GM19351 (cell line): ENCODE data around the gene GPR151.
A peak's percentile ranks its signal among the peaks of the same experiment; 100 is the strongest.
"Not testable (repeated sequence)": the region's sequence is repeated elsewhere in the genome, so short reads cannot be mapped to it uniquely, and the experiment has no call there.

Experiments
- ATAC-seq: cut with Tn5 transposase; IDR thresholded peaks from one replicate; pipeline ENCODE4 v1.9.1; 2021; ENCODE audit warnings: mild to moderate bottlenecking, moderate library complexity; ENCODE audit not compliant: unreplicated experiment

GPR151 gene

GRCh38 chr5:146516151-146516475 lies at the start of gene GPR151:
TSS of gene GPR151 (minus strand) at chr5:146516190. CDS start at chr5:146516113, 77 bp downstream.
- ATAC-seq: peak; percentile 44

- no peak for ATAC-seq
These were observed 48.2 kb upstream of the GPR151 start for GRCh38 chr5:146564007-146564762.

DNA sequence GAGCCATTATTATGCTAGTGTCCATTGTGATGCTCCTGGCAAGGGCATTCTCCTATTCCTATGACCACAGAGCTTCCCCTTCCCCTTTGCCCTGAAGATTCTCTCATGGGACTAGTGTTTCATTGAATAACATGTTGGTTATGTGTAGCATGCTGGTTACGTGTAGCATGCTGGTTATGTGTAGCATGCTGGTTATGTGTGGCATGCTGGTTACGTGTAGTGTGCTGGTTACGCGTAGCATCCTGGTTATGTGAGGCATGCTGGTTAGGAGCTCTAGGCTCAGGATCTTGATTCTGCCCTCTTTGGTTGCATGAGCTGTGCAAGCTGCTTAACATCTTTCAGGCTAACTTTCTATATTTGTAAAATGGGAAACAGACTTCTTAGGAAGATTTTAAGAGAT lies 46.5 kb upstream of the GPR151 start:
- ATAC-seq: no peak

DNA sequence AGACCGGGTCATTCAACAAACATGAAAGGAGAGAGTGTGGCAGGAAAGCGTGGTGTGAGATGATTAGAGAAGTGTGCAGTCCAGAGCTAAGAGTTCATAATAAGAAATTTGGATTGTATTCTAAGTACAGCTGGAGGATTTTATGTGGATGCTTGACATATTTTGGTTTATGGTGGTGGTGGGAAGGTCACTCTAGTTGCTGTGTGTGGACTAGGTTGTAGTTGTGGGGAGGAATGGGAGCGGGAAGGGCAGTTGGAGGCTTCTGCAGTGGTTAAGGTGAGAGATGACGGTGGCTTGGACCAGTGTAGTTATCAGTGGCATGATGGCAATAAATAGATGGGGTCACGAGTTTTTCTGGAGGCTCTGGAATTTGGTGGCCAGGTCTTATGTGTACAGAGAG lies 45.7 kb upstream of the GPR151 start:
- no peak for ATAC-seq

DNA sequence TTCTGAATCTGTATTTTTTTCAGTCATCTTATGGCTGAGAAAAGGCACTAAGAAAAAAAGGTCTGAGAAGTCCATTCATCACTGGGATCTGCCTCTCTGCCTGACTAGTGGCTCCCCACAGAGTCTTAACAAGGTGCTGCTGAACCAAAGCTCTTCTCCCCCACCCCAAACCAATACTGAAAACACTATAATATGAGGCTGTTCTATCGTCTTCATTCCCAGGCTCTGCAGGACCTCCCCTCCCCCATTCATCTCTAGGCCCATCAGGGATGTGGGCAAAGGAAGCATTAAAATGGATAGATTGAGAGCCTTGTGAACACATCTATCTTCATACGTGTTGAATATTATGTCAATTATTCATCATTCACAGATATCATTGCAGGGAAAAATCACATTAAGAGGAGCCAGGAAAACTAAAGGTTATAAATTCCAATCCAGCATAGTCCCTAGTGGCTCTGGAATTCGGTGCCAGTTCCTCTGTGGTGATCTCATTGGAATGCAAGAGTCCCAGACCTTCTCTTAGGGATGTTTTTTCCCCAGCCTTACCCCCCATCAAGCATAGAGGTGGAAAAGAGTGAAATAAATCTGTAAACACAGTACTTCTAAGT lies 44.3 kb upstream of the GPR151 start:
- no peak for ATAC-seq

GRCh38 chr5:146556884-146557283 lies 40.9 kb upstream of the GPR151 start:
- not testable (repeated sequence) for ATAC-seq

GRCh38 chr5:146553446-146553845 lies 37.5 kb upstream of the GPR151 start:
- no peak for ATAC-seq

GRCh38 chr5:146549615-146550014 lies 33.6 kb upstream of the GPR151 start:
- no peak for ATAC-seq

DNA sequence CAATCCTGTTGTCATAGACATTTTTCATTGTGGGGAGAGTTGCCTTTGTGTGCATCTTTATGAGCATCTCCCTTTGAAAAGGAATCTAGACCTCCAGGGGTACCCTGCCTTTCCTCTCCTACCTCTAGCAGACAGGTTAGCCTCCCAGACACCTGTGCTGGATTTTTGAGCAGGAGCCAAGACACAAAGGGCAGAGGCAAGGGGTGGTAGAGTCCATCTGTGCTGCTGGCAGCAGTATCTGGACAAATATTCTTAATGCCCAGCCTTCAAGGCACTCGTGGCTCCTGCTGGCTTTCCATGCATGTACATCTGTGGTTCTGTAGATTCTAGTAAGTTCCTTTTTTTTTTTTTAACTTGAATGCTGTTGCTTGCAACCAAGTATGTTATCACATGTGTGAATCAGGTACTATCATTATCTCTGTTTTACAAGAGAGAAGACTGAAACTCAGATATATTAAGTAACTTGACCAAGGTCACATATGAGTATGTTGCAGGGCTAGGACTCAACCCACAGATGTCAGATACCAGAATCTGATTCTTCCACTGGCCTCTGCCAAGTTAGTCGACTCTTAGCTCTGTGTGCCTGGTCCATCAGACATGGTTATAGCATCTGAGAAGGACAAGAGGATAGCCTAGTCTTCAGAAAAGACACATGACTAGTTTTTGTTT lies 32.9 kb upstream of the GPR151 start:
- peak; percentile 69 for ATAC-seq

DNA sequence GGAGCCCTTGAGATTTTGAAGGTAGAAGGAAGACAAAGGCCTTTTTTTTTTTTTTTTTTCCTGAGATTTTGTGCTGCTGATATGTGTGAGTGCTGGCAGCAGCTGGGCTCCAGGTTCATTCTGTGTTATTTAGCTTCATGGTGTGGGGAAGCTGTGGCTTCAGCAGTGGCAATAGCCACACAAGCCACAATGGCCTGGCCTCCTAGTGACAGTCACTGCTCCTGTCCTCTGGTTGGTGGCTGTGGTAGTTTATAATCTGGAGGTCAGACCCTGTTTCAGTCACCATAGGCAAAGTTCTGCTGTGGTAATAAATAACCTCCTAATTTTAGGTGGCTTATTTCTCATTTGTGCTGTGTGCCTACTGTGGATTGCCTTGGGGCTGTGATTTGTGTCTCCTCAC lies 28.2 kb upstream of the GPR151 start:
- ATAC-seq: no peak

GRCh38 chr5:146541958-146542849 lies 26.2 kb upstream of the GPR151 start:
- ATAC-seq: peak; percentile 98

- no peak for ATAC-seq
These were observed 24.4 kb upstream of the GPR151 start for GRCh38 chr5:146540414-146540813.

- no peak for ATAC-seq
These were observed 24.0 kb upstream of the GPR151 start for GRCh38 chr5:146539973-146540372.

GRCh38 chr5:146538432-146538831 lies 22.4 kb upstream of the GPR151 start:
- ATAC-seq: no peak

GRCh38 chr5:146533882-146534281 lies 17.9 kb upstream of the GPR151 start:
- ATAC-seq: no peak

GRCh38 chr5:146533260-146533857 lies 17.4 kb upstream of the GPR151 start:
- ATAC-seq: peak; percentile 97

- peak; percentile 54 for ATAC-seq
These were observed 14.0 kb upstream of the GPR151 start for GRCh38 chr5:146529984-146530383.

- ATAC-seq: no peak
These were observed 12.2 kb upstream of the GPR151 start for GRCh38 chr5:146528236-146528635.

DNA sequence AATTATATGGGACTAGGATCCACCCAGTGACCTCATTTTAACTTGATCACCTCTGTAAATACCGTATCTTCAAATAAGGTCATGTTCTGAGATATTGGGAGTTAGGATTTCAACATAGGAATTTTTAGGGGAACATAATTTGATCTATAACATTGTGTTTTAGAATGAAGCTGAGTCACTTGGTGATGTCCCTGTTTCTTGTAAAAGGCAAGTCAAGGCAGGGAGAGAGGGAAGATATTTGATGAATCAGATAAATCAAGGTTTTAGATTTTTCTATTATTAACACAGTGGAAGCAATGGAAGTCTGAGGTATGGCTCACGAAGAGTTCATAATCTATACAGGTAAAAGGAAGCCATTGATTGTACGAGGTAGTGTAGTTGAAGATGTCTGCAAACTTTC lies 11.8 kb upstream of the GPR151 start:
- no peak for ATAC-seq

GRCh38 chr5:146523698-146524097 lies 7.7 kb upstream of the GPR151 start:
- no peak for ATAC-seq
